Naive thymus-derived CD8-positive, alpha-beta T cell (primary cell): ENCODE data around the gene RBM18. TPM values are rescaled to one million over a fixed set of nuclear protein-coding genes. Genes with fewer than 3 reads are reported as not detected.

Experiments used
- ATAC-seq, 2 donors: fragments of 150-1000 bp; cut with Tn5 transposase in 1 of 2; sonication (Bioruptor Pico), chemical (Tn5 transposase) in 1 of 2; 1 replicate in 1 of 2; 2 replicates in 1 of 2; pipeline ENCODE4 v1.10.0; 2021; ENCODE audit warnings: mild to moderate bottlenecking in 2 of 2, moderate library complexity in 2 of 2
- POLR2A ChIA-PET: fragments of 350-600 bp; sonication (Branson Sonifier 250); formaldehyde crosslinking; loops from one replicate; lab custom pipeline; 2021; ENCODE audit warnings: antibody characterized with exemption; lab: Charles Lee
- DNase-seq, 10 donors: peaks; one replicate each; pipeline versions ENCODE4 v3.0.0 to v3.0.0-alpha.2; 2020 to 2022
- H3K27ac Mint-ChIP-seq, 10 donors: one replicate each; pipeline ENCODE4 v1.8.0; 2020 to 2022; ENCODE audit warnings: mild to moderate bottlenecking in 10 of 10, mixed read lengths in 10 of 10, moderate library complexity in 4 of 10, inconsistent platforms in 1 of 10
- H3K27me3 Mint-ChIP-seq, 5 donors: one replicate each; pipeline ENCODE4 v1.8.0; 2021 to 2022; ENCODE audit warnings: mixed read lengths in 5 of 5
- H3K36me3 Mint-ChIP-seq, 3 donors: one replicate each; pipeline ENCODE4 v1.8.0; 2020 to 2022; ENCODE audit warnings: mixed read lengths in 3 of 3, mild to moderate bottlenecking in 2 of 3, inconsistent platforms in 1 of 3
- H3K4me1 Mint-ChIP-seq, 4 donors: one replicate each; pipeline ENCODE4 v1.8.0; 2021 to 2022; ENCODE audit warnings: mixed read lengths in 4 of 4
- H3K4me3 Mint-ChIP-seq, 10 donors: one replicate each; pipeline ENCODE4 v1.8.0; 2020 to 2022; ENCODE audit warnings: mild to moderate bottlenecking in 10 of 10, mixed read lengths in 10 of 10, moderate library complexity in 6 of 10, inconsistent platforms in 1 of 10
- H3K9me3 Mint-ChIP-seq, 9 donors: one replicate each; pipeline ENCODE4 v1.8.0; 2020 to 2022; ENCODE audit warnings: mixed read lengths in 9 of 9, mild to moderate bottlenecking in 3 of 9, inconsistent platforms in 1 of 9, moderate library complexity in 1 of 9
- polyA plus RNA-seq, 3 donors: library from polyadenylated mRNA; unstranded; fragments of 300-500 nt; fragmentation: Illumina TruSeq; gene quantifications; one replicate each; pipeline ENCODE4 v1.2.3, GENCODE V29; 2021
- total RNA-seq, 8 experiments: library from RNA in 2 of 8; stranded (reverse) in 2 of 8; gene quantifications; one replicate each; pipeline ENCODE4 v1.2.3 and lab custom pipeline; 2021 to 2026

Gene RBM18
- total and polyA plus RNA-seq, 5 experiments from 2014 or later, result 15.1 to 19.8 (median 16.5) TPM

- H3K4me3 Mint-ChIP-seq, result no peak overlapping the region
- peaks cover 12 to 77% (median 48%) of the 10 kb centered on the region in 3 donors for H3K36me3 Mint-ChIP-seq
- no peaks in the 10 kb centered on the region for H3K27me3 Mint-ChIP-seq
- DNase-seq, result no peak
- H3K27ac Mint-ChIP-seq, result peak overlapping the region in 2 of 10 donors; percentile 21 to 37
- peaks cover 0 to 7% (median 2%) of the 10 kb centered on the region in 9 donors for H3K9me3 Mint-ChIP-seq
- peaks cover 11 to 41% (median 32%) of the 10 kb centered on the region in 4 donors for H3K4me1 Mint-ChIP-seq
- POLR2A ChIA-PET, result no interaction called here
- no peak for ATAC-seq
These were observed 12.8 kb upstream of the RBM18 start for GRCh38 chr9:122277285-122277897.

- Mint-ChIP-seq H3K4me3 (no peak overlapping the region), H3K27me3 (no peaks in the 10 kb centered on the region), H3K36me3 (peaks cover 12 to 73% (median 49%) of the 10 kb centered on the region in 3 donors), H3K27ac (no peak overlapping the region), H3K9me3 (peaks cover 0 to 7% (median 2%) of the 10 kb centered on the region in 9 donors), H3K4me1 (peaks cover 11 to 51% (median 35%) of the 10 kb centered on the region in 4 donors)
- POLR2A ChIA-PET, result no interaction called here
- ATAC-seq, result no peak
- DNase-seq, result no peak
These were observed 11.5 kb upstream of the RBM18 start for GRCh38 chr9:122276096-122276495.

GRCh38 chr9:122274055-122274454 lies 9.4 kb upstream of the RBM18 start:
- no peak for DNase-seq
- POLR2A ChIA-PET, result no interaction called here
- peak overlapping the region in 2 of 10 donors; percentile 16 to 58 for H3K27ac Mint-ChIP-seq
- H3K9me3 Mint-ChIP-seq, result peaks cover 0 to 7% (median 2%) of the 10 kb centered on the region in 9 donors
- H3K27me3 Mint-ChIP-seq, result no peaks in the 10 kb centered on the region
- H3K4me3 Mint-ChIP-seq, result peak overlapping the region in 3 of 10 donors; percentile 11 to 39 (median 27)
- no peak for ATAC-seq
- H3K36me3 Mint-ChIP-seq, result peaks cover 12 to 63% (median 51%) of the 10 kb centered on the region in 3 donors
- peaks cover 15 to 47% (median 41%) of the 10 kb centered on the region in 4 donors for H3K4me1 Mint-ChIP-seq

DNA sequence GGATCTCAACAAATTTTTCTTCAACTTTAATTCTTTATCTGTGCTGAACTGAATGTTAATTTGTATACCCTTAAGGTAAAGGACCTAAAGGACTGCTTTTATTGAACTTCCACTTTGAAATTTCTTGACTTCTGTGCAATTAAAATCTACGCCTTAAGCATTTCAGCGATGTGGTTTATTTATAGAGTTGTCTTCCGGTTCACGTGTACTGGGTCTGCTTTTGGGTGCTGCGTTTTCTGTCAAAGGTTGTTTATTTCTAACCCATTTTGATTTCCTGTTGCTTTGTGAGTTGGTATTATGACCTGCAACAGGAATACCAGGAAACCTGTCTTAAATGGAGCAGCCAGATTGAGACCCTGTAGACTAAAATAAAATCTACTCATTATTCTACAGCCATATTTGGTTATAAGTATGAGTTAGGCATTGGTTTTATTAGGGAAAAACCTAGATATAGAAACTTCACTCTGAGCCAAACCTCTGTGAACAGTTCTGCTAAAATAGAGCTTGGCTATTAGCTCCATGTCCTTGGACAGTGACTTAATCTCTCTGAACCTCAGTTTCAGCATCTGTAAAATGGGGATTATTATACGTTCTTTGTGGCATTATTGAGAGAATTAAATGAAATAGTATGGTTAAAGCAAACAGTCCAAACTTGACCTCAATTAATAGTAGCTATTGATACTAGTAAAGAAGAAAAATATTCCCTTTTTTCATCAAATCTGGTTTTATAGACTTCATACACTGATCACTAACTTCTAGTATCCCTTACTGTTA lies 3.6 kb upstream of the RBM18 start:
- H3K27me3 Mint-ChIP-seq, result no peaks in the 10 kb centered on the region
- peak overlapping the region in 4 of 10 donors; percentile 10 to 37 (median 23) for H3K4me3 Mint-ChIP-seq
- no peak for DNase-seq
- POLR2A ChIA-PET, result no interaction called here
- H3K4me1 Mint-ChIP-seq, result peaks cover 25 to 69% (median 64%) of the 10 kb centered on the region in 4 donors
- ATAC-seq, result no peak
- H3K36me3 Mint-ChIP-seq, result peaks cover 0 to 21% (median 19%) of the 10 kb centered on the region in 3 donors
- H3K9me3 Mint-ChIP-seq, result no peaks in the 10 kb centered on the region
- peak overlapping the region in 3 of 10 donors; percentile 30 to 80 (median 59) for H3K27ac Mint-ChIP-seq

DNA sequence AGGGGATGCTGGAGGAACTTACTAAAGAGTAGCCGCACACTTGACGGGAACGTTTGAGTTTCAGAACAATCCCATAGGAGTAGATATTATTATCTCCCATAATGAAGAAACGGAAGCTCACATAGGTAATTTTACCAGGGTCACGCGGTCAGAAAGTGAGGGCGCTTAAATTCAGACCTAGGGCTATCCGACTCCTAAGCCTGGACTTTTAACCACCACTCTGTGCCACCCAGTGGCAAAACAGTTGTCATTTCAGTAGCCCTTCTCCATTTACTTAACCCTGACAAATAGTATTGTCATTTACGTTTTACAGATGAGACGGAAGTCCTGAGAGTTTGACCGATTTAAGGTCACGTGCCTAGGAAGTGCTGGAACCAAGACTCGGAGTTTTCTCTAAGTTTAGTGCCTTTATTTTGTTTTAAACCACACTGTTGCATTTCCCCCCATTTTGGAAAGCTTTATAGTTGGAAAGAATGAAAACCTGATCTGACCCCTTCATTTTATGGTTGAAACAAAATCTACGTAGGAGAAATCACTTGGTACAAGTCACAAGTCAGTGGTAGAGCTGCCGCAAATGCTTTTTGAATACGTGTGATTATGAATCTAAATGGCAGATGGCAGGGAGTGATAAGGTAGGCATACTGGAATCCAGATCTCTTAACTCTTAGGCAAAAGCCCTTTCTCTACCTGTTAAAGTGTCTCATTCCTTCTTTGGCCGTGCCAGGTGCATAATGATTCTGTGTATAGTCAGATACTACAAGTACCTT lies 692 bp upstream of the RBM18 start:
- peaks cover 0 to 22% (median 2%) of the 10 kb centered on the region in 3 donors for H3K36me3 Mint-ChIP-seq
- no peaks in the 10 kb centered on the region for H3K27me3 Mint-ChIP-seq
- H3K27ac Mint-ChIP-seq, result peak overlapping the region; percentile 88 to 100 (median 100)
- DNase-seq (peak in 3 of 10 donors; percentile 16 to 40 (median 39)), ATAC-seq (peak; percentile 28 to 41)
- H3K9me3 Mint-ChIP-seq, result no peaks in the 10 kb centered on the region
- peak overlapping the region; percentile 97 to 100 (median 99) for H3K4me3 Mint-ChIP-seq
- H3K4me1 Mint-ChIP-seq, result peaks cover 28 to 73% (median 67%) of the 10 kb centered on the region in 4 donors
- POLR2A ChIA-PET, result interaction anchor here (0.7 to 1.6 kb wide), 3 partner anchors 85 to 563 kb away, joined by 3 to 7 read pairs (median 4); partner anchors contain the start of genes MORN5, NDUFA8 and PDCL

DNA sequence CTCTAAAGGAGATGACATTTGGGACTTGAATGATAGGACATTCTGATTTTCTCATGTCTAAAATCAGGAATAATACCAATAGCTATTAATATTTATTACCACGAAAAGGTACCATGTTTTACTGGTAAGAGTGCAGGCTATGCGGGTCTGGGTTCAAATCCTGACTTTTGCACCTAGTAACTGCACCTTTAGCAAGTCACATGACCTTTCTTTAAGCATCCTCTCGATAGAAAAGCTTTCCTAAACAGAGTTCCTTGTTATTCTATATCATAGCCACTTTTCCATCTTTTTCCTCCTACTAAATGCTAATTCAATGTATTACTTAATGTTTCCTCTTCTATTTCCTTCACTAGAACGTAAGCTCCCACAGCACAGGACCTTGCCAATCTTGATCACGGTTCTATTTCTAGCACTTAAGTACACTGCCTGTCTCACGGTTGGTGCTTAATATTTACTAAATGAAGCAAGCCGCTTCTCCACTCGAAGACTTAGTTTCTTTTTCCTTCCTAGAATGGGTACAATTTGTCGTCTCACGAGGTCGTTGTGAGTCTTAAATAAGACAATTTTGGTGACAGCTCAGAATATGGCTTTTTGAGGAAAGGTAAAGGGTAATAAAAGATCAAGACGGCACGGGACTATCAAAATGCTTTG lies 816 bp downstream of the RBM18 start:
- peaks cover 28 to 74% (median 71%) of the 10 kb centered on the region in 4 donors for H3K4me1 Mint-ChIP-seq
- H3K36me3 Mint-ChIP-seq, result peaks cover 0 to 37% (median 9%) of the 10 kb centered on the region in 3 donors
- peak overlapping the region; percentile 88 to 100 (median 100) for H3K27ac Mint-ChIP-seq
- ATAC-seq, result no peak
- no peak for DNase-seq
- POLR2A ChIA-PET, result interaction anchor here (1.1 to 1.6 kb wide), 2 partner anchors 86 to 571 kb away, joined by 3 to 7 read pairs; no protein-coding TSS in a partner anchor
- no peaks in the 10 kb centered on the region for H3K9me3 Mint-ChIP-seq
- H3K4me3 Mint-ChIP-seq, result peak overlapping the region; percentile 97 to 100 (median 99)
- no peaks in the 10 kb centered on the region for H3K27me3 Mint-ChIP-seq

GRCh38 chr9:122262073-122262472 lies 2.6 kb downstream of the RBM18 start:
- DNase-seq (no peak), ATAC-seq (no peak)
- Mint-ChIP-seq H3K4me3 (peak overlapping the region in 8 of 10 donors; percentile 13 to 60 (median 30)), H3K9me3 (no peaks in the 10 kb centered on the region), H3K27ac (peak overlapping the region in 7 of 10 donors; percentile 28 to 88 (median 76)), H3K4me1 (peaks cover 30 to 71% (median 61%) of the 10 kb centered on the region in 4 donors), H3K27me3 (no peaks in the 10 kb centered on the region), H3K36me3 (peaks cover 0 to 51% (median 13%) of the 10 kb centered on the region in 3 donors)
- POLR2A ChIA-PET, result interaction anchor here (0.7 kb wide), 1 partner anchor 10 kb away, joined by 3 read pairs; no protein-coding TSS in a partner anchor

- no peak for ATAC-seq
- Mint-ChIP-seq H3K36me3 (peaks cover 0 to 55% (median 13%) of the 10 kb centered on the region in 3 donors), H3K4me3 (peak overlapping the region in 1 of 10 donors; percentile 39), H3K27ac (peak overlapping the region in 7 of 10 donors; percentile 28 to 86 (median 74)), H3K4me1 (peaks cover 30 to 69% (median 61%) of the 10 kb centered on the region in 4 donors), H3K27me3 (no peaks in the 10 kb centered on the region), H3K9me3 (no peaks in the 10 kb centered on the region)
- POLR2A ChIA-PET, result no interaction called here
- DNase-seq, result no peak
These were observed 3.2 kb downstream of the RBM18 start for GRCh38 chr9:122261469-122261881.

GRCh38 chr9:122258886-122259415 lies 5.7 kb downstream of the RBM18 start:
- Mint-ChIP-seq H3K9me3 (no peaks in the 10 kb centered on the region), H3K4me1 (peaks cover 20 to 60% (median 48%) of the 10 kb centered on the region in 4 donors), H3K4me3 (no peak overlapping the region), H3K36me3 (peaks cover 0 to 73% (median 13%) of the 10 kb centered on the region in 3 donors), H3K27me3 (no peaks in the 10 kb centered on the region), H3K27ac (peak overlapping the region in 1 of 10 donors; percentile 30)
- no peak for DNase-seq
- POLR2A ChIA-PET, result no interaction called here
- ATAC-seq, result no peak

DNA sequence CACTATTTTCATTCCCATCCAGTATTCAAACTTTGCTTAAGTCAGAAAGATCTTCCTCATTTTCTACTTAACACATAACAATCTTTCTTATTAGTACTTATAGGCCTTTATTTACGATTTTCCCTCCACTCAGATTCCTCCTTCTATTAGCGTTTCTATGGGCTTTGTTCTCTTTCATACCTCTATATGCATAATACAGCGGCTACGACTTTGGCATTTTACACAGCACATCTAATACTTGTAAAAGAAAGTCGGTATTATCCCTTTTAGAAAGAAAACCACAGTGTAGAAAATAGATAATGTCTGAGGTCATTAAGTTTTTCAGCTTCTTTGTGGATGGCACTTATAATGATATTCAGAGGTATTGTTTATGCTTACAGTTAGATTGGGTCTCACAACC lies 8.4 kb downstream of the RBM18 start:
- Mint-ChIP-seq H3K4me3 (no peak overlapping the region), H3K36me3 (peaks cover 4 to 85% (median 15%) of the 10 kb centered on the region in 3 donors), H3K27ac (peak overlapping the region in 3 of 10 donors; percentile 2 to 42 (median 32)), H3K4me1 (peaks cover 10 to 43% (median 27%) of the 10 kb centered on the region in 4 donors), H3K9me3 (no peaks in the 10 kb centered on the region), H3K27me3 (no peaks in the 10 kb centered on the region)
- no peak for DNase-seq
- ATAC-seq, result no peak
- POLR2A ChIA-PET, result no interaction called here

- peaks cover 7 to 82% (median 18%) of the 10 kb centered on the region in 3 donors for H3K36me3 Mint-ChIP-seq
- no peak overlapping the region for H3K4me3 Mint-ChIP-seq
- H3K27ac Mint-ChIP-seq, result peak overlapping the region in 2 of 10 donors; percentile 2 to 33
These were observed 9.9 kb downstream of the RBM18 start for GRCh38 chr9:122254761-122255160.

More at GRCh38 chr9:122254761-122255160, 9.9 kb downstream of the RBM18 start:
- H3K9me3 Mint-ChIP-seq, result no peaks in the 10 kb centered on the region
- H3K27me3 Mint-ChIP-seq, result no peaks in the 10 kb centered on the region
- DNase-seq (no peak), ATAC-seq (no peak)
- H3K4me1 Mint-ChIP-seq, result peaks cover 10 to 34% (median 21%) of the 10 kb centered on the region in 4 donors
- POLR2A ChIA-PET, result no interaction called here
